HS-5 (cell line): ENCODE data around the gene ATP2C1.
"Not testable (repeated sequence)": the region's sequence is repeated elsewhere in the genome, so short reads cannot be mapped to it uniquely, and the experiment has no call there.

Experiments used
- DNase-seq: peaks from one replicate; pipeline ENCODE4 v3.0.0-alpha.2; 2012; ENCODE audit warnings: low read depth

The ATP2C1 gene

DNA sequence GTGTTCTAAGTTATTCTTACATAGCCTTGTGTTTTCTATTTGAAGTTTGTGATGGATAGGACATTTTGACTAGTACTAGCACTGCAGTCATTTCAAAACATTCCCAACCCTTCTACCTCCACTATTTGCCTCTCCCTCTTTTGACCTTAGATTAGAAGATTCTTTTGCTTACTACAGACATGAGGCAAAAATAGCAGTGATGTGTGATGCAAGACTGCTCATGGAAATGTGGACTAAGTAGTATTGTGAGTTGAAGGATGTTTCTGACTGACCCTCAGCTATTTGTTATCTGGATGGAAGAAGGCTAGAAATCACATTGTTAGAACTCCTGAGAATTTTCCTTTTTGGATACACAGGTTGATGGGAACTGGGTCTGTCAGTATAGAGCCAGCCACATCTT is 45.9 kb downstream of the ATP2C1 start:
- DNase-seq = no peak

- DNase-seq = no peak
Measured at GRCh38 chr3:130941793-130942192, 47.9 kb downstream of the ATP2C1 start.

DNA sequence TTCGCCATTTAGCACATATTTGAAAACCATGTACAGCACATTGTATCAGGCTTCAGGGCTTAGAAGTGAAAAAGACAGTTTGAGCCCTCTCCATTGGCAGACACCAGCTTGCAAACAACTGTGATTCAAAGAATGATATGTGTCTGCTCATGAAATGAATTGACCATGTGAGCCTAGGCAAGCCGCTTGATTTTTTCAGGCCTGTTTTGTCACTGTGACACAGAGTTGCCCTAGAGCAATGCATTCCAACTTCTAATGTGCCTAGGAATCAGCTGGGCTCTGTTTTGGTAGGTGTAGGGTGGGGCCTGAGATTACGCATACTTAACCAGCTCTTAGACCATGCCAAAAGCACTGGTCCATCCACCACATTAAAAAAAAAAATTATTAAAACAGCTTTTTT is 53.0 kb downstream of the ATP2C1 start:
- DNase-seq = no peak

DNA sequence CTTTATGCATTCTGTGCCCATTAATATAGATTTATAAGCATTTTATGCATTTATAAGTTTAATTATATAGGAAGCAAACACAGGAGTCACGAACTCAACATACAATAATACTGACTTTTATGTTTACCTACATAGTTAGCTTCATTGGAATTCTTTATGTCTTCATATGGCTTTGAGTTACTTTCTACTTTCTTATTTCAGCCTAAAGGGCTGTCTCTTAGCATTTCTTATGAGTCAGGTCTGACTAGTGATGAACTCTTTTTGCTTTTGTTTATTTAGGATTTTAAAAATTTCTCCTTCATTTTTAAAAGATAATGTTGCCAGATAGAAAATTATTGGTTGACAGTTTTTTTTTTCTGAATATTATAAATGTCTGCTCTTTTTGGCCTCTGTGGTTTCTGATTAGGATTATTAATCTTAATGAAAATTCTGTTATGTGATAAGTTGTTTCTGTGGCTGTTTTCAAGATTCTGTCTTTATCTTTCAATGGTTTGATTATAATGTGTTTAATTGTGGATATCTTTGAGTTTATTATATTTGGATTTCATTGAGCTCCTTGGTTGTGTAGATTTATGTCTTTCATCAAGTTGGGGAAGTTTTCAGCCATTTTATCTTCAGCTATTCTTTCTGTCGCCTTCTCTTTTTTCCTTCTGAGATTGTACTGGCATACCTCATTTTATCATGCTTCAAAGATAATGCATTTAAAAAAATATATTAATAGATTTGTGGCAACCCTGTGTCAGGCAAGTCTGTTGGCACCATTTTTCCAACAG is 54.3 kb downstream of the ATP2C1 start:
- DNase-seq = no peak

DNA sequence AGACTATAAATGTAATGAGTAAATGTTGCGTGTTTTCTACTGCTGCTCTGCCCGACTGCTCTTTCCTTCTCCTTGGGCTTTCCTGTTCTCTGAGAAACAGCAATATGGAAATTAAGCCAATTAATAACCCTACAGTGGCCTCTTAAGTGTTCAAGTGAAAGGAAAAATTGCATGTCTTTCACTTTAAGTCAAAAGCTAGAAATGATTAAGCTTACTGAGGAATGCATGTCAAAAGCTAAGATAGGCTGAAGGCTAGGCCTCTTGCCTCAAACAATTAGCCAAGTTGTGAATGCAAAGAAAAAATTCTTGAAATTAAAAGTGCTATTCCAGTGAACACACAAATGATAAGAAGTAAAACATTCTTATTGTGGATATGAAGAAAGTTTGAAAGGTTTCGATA is 55.0 kb downstream of the ATP2C1 start:
- no peak for DNase-seq

GRCh38 chr3:130950124-130950523 is 56.2 kb downstream of the ATP2C1 start:
- no peak for DNase-seq

- DNase-seq = no peak
Measured at GRCh38 chr3:130950641-130951040, 56.8 kb downstream of the ATP2C1 start.

- no peak for DNase-seq
Measured at GRCh38 chr3:130955481-130955880, 61.6 kb downstream of the ATP2C1 start.

- no peak for DNase-seq
Measured at GRCh38 chr3:130956281-130956680, 62.4 kb downstream of the ATP2C1 start.

DNA sequence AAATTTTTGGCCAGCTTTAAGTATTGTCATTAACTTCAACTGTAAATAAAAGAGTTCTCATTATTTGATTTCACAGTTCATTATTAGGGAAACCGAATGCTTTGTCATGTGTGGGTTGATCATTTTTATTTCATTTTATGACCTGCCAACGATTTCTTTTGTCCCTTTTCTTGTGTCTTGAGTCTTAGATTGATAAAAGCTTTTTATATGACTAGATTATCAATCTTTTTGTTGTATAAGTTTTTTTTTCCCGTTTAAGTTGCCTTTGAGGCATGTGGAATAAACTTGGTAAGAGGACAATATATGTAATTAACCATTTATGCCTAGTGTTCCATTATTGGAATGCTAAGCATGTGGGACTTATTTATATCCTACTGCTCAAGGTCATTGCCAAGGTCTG is 62.8 kb downstream of the ATP2C1 start:
- no peak for DNase-seq

DNA sequence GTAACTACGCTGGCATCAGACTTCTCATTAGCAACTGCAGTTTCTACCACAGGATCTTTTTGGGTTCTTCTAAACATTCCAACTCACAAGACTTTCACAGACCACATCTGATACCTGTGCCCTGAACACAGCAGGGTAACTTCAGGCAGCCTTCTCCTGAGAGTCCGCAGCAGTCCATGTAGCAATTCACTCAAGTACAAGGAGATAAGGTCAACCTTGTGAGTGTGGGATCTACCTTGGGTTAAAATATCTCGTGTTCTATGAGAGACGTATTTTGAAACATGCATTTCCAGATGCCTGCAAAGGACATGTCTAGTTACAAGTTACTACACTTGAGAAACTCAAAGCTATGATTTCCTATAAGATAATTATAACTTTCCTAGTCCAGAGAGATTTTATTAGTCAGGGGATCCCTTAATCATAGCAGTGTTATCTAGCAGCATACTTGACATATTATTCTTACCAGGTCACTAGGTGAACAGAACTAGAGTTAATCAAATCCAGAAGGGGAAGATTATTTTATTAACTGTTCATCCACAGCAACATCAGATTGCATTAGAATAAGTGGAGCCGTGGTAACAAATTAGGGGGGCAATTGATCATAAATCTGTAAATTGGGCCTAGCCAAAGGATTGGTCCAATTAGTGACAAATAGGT is 66.4 kb downstream of the ATP2C1 start:
- no peak for DNase-seq

DNA sequence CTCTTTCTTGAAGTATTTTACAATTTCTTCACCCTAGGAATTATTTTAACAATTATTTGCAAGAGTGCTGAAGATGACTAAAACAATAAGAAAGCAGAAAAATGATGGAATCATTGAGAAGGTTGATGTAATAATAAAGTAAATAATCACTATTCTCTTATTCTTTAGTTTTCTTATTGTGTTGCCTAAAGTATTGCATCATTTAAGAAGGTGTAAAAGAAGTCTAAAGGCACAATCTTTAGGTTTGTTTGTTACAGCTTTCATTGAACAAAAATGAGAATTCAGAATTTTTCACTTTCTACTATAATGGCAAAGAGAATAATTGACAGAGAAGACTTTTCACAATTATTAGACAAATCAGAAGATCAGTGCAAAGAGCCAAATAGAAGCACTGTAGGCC is 67.6 kb downstream of the ATP2C1 start:
- DNase-seq = no peak

DNA sequence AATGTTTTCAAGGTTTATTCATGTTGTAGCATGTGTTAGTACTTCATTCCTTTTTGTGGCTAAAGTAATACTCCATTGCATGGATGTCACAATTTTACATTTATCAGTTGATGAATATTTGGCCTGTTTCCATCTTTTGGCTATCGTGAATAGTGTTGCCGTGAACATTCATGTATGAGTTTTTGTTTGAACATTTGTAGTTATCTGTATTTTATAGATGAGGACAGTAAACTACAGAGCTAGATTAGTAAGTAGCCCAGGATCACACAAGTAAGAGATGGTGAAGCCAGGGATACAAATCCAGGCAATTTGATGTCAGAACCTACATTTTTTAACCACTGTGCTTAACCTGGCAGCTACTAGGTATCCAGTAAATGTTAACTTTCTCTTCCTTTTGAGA is 69.6 kb downstream of the ATP2C1 start:
- DNase-seq = no peak

DNA sequence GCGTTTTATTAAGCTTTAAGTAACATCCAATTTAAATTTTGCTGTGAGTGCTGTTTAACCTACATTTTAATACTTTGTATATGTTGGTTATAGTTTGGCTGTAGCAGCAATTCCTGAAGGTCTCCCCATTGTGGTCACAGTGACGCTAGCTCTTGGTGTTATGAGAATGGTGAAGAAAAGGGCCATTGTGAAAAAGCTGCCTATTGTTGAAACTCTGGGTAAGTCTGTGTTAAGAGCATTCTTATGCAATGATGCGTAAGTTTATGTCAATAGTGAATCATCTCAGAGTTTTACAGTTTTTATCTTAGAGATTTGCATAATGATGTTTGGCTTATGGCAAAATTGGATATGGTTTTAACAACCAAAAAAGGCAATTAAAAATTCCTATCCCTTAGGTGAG is 70.0 kb downstream of the ATP2C1 start:
- DNase-seq = peak; percentile 90

- no peak for DNase-seq
Measured at GRCh38 chr3:130967281-130967680, 73.4 kb downstream of the ATP2C1 start.

DNA sequence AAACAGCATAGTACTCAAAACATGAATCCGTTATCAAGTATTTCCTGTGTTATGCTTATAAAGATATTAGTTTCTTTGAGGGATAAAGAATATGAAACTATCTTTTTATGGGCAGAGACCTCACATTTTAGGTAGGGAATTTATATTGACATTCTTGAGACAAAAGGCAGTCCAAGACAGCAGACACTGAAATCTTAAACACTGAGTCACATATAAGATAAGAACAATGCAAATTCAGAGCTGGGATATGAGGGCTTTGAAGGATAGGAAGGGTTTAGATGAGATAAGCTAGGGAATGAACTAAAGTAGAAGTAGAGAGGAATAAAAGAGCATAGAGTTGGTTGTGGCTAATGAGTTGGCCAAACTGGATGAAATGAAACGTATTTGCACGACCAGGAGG is 74.3 kb downstream of the ATP2C1 start:
- no peak for DNase-seq

GRCh38 chr3:130969621-130970020 is 75.7 kb downstream of the ATP2C1 start:
- no peak for DNase-seq

- DNase-seq = no peak
Measured at GRCh38 chr3:130971208-130971607, 77.3 kb downstream of the ATP2C1 start.

DNA sequence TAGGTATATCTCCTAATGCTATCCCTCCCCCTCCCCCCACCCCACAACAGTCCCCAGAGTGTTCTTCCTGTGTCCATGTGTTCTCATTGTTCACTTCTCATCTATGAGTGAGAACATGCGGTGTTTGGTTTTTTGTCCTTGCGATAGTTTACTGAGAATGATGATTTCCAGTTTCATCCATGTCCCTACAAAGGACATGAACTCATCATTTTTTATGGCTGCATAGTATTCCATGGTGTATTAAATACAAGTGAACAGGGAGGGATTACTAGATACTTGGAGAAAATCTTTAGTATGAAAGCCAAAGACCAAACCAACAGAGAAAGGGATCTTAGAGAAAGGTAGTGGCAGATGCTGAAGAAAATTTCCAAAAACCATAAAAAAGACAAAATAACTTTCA is 78.7 kb downstream of the ATP2C1 start:
- not testable (repeated sequence) for DNase-seq

DNA sequence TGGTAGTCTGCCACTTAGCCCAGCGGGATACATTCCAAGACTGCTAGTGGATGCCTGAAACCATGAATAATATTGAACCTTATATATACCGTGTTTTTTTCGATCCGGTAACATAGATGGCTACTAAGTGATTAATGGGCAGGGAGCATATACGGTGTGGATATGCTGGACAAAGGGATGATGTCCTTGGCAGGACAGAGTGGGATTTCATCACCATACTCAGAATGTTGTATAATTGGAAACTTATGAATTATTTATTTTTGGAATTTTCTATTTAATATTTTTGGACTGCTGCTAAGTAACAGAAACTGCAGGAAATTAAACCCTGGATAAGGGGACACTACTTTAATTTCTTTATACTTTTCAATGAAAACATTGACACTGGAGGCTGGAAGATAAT is 79.5 kb downstream of the ATP2C1 start:
- no peak for DNase-seq

GRCh38 chr3:130974201-130974600 is 80.3 kb downstream of the ATP2C1 start:
- no peak for DNase-seq

- no peak for DNase-seq
Measured at GRCh38 chr3:130975251-130975650, 81.4 kb downstream of the ATP2C1 start.

- no peak for DNase-seq
Measured at GRCh38 chr3:130976706-130977105, 82.8 kb downstream of the ATP2C1 start.

DNA sequence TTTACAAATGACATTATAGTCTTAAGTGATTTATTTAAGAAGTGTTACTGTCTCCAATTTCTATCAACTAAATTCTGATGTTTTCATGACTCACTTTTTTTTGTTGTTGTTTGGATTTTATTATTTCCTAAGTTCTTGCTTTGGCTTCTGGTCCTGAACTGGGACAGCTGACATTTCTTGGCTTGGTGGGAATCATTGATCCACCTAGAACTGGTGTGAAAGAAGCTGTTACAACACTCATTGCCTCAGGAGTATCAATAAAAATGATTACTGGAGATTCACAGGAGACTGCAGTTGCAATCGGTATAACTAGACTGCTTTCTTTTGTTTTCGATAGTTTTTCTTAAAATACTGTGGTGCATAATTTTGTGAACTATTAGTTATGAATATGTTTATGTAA is 85.2 kb downstream of the ATP2C1 start:
- no peak for DNase-seq
